ENCODE measurements around the gene SUMO1. TPM values are rescaled to one million over a fixed set of nuclear protein-coding genes. Genes with fewer than 3 reads are reported as not detected.

The SUMO1 gene
- total RNA-seq, 1 experiment from 2014 or later: 216 TPM

Other genes with a start within 250 kb of the SUMO1 start
- 103 and 114 TPM in 2 replicates for gene FZD7, start 204.7 kb downstream of the SUMO1 start, total RNA-seq (2014; rRNA removed; shearing (Covaris generic))
- gene KIAA2012, start 165.3 kb downstream of the SUMO1 start, total RNA-seq (2014; rRNA removed; shearing (Covaris generic)): not detected in 2 replicates
- 70.7 and 95.9 TPM in 2 replicates for gene NOP58, start 27.2 kb upstream of the SUMO1 start, total RNA-seq (2014; rRNA removed; shearing (Covaris generic))
- 10.3 and 15.9 TPM in 2 replicates for gene BMPR2, start 137.7 kb upstream of the SUMO1 start, total RNA-seq (2014; rRNA removed; shearing (Covaris generic))

Data from H7 (cell line).